ENCODE measurements around the gene TMEM184C.

DNA sequence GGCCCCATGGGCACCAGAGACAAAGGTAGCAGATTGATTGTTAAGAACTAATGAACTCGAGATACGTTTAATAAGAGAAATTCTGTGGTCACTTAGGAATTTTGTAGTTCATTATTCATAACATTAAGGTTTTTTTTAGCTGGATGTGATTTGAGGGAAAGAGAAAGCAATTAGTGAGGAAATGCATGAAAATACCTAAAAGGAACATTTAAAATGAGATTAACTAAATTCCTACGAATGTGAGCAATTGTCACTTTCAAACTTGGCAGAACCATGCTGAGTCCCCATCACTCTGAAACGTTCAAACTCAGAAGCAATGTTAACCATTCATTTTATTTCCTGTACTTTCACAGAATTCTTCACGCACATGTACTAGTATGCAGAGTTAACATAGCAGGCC is 60.9 kb downstream of the TMEM184C start:
- TF ChIP-seq, protein P1, sequence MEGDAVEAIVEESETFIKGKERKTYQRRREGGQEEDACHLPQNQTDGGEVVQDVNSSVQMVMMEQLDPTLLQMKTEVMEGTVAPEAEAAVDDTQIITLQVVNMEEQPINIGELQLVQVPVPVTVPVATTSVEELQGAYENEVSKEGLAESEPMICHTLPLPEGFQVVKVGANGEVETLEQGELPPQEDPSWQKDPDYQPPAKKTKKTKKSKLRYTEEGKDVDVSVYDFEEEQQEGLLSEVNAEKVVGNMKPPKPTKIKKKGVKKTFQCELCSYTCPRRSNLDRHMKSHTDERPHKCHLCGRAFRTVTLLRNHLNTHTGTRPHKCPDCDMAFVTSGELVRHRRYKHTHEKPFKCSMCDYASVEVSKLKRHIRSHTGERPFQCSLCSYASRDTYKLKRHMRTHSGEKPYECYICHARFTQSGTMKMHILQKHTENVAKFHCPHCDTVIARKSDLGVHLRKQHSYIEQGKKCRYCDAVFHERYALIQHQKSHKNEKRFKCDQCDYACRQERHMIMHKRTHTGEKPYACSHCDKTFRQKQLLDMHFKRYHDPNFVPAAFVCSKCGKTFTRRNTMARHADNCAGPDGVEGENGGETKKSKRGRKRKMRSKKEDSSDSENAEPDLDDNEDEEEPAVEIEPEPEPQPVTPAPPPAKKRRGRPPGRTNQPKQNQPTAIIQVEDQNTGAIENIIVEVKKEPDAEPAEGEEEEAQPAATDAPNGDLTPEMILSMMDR (IDR thresholded peaks at IDR 0.05) = no peak
- no peak for TF ChIP-seq POLR2A (IDR thresholded peaks at IDR 0.05; ENCODE audit: low read depth)

Data from esophagus muscularis mucosa (tissue), 3 donors.